ENCODE data around the gene MICAL2.

MICAL2 gene

DNA sequence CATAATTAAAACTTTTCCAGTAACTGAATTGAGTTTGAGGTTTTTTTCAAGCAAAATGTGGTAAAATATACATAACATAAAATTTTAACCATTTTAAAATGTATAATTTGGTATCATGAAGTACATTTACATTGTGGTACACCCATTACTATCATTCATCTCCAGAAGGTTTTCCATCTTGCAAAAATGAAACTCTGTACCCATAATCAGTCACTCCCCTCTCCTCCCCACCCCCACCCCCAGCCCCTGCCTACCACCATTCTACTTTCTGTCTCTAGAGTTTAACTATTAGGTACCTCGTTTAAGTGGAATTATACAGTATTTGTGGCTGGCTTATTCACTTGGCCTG lies 63.7 kb downstream of the MICAL2 start:
- H3K4me1 ChIP-seq (ENCODE audit: control insufficient read depth in 1 of 2, insufficient read depth in 2 of 2, low read length in 2 of 2), result peaks cover 6 to 9% of the 10 kb centered on the region in 2 experiments
- H2AK5ac ChIP-seq (ENCODE audit: low read length), result no peak overlapping the region
- H4K12ac ChIP-seq (ENCODE audit: low read depth, low read length), result no peak overlapping the region
- H3K9me3 ChIP-seq (ENCODE audit: insufficient read depth, low read depth, low read length), result peaks cover 1% of the 10 kb centered on the region
- no peak for DNase-seq
- H3K36me3 ChIP-seq (ENCODE audit: control insufficient read depth in 1 of 2, insufficient read depth in 2 of 2, low read length in 2 of 2), result peaks cover 3 to 4% of the 10 kb centered on the region in 2 experiments
- H3K79me2 ChIP-seq (ENCODE audit: control insufficient read depth, insufficient read depth, low read length, poor library complexity), result peaks cover 1% of the 10 kb centered on the region
- no peak overlapping the region for H3K14ac ChIP-seq (ENCODE audit: low read length)
- no peak overlapping the region for H3K18ac ChIP-seq (ENCODE audit: low read length)
- no peak overlapping the region for H3K9ac ChIP-seq (ENCODE audit: low read length)
- no peak overlapping the region for H2BK5ac ChIP-seq (ENCODE audit: low read depth, low read length, poor library complexity)
- no peak overlapping the region for H4K8ac ChIP-seq (ENCODE audit: low read depth, low read length)
- no peak overlapping the region for H3K27ac ChIP-seq (ENCODE audit: low read depth, low read length)
- H3K23ac ChIP-seq (ENCODE audit: low read length), result no peak overlapping the region
- H3K27me3 ChIP-seq (ENCODE audit: insufficient read depth, low read length), result no peaks in the 10 kb centered on the region
- no peak overlapping the region for H2BK12ac ChIP-seq (ENCODE audit: low read length)
- peaks cover 24% of the 10 kb centered on the region for H3K79me1 ChIP-seq (ENCODE audit: low read length)
- no peak overlapping the region for H2BK120ac ChIP-seq (ENCODE audit: insufficient read depth, low read length, poor library complexity)
- no peak overlapping the region for H2AFZ ChIP-seq (ENCODE audit: insufficient read depth, low read length, poor library complexity)
- no peak overlapping the region for H3K4me2 ChIP-seq (ENCODE audit: low read length)
- no peak overlapping the region for H3K4ac ChIP-seq (ENCODE audit: low read depth, low read length)
- no CpG with 5 or more reads among the region's 1 CpG for WGBS (ENCODE audit: extremely low coverage, insufficient coverage, insufficient read length)
- no peak overlapping the region for H4K91ac ChIP-seq (ENCODE audit: low read depth, low read length)
- H3K4me3 ChIP-seq (ENCODE audit: low read depth, low read length), result no peak overlapping the region

DNA sequence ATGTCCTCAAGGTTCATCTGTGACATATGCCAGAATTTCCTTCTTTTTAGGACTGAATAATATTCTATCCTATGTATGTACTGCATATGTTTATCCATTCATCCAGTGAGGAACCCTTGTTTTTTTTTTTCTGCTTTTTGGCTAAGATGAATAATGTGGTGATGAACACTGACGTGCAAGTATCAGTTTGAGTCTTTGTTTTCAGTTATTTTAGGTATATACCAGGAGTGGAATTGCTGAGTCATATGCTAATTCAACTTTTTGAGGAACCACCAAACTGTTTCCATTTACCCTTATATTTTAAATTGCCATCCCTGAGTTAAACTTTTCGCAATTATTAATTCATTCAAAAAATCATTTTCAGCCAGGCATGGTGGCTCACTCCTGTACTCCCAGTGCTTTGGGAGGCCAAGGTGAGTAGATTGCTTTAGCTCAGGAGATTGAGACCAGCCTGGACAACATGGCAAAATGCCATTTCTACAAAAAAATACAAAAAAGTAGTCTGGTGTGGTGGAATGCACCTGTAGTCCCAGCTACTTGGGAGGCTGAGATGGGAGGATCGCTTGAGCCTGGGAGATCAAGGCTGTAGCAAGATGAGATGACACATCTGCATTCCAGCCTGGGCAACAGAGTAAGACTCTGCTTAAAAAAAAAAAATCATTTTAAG lies 64.2 kb downstream of the MICAL2 start:
- no peak overlapping the region for H2AK5ac ChIP-seq (ENCODE audit: low read length)
- no peaks in the 10 kb centered on the region for H3K27me3 ChIP-seq (ENCODE audit: insufficient read depth, low read length)
- H3K9ac ChIP-seq (ENCODE audit: low read length), result no peak overlapping the region
- H3K79me2 ChIP-seq (ENCODE audit: control insufficient read depth, insufficient read depth, low read length, poor library complexity), result peaks cover 4% of the 10 kb centered on the region
- H4K12ac ChIP-seq (ENCODE audit: low read depth, low read length), result no peak overlapping the region
- H3K4ac ChIP-seq (ENCODE audit: low read depth, low read length), result no peak overlapping the region
- peak in 1 of 2 donors; percentile 31 for DNase-seq
- 100% methylated on average over 1 of the region's 3 CpGs for WGBS (ENCODE audit: extremely low coverage, insufficient coverage, insufficient read length)
- H3K23ac ChIP-seq (ENCODE audit: low read length), result no peak overlapping the region
- no peak overlapping the region for H2AFZ ChIP-seq (ENCODE audit: insufficient read depth, low read length, poor library complexity)
- no peak overlapping the region for H4K8ac ChIP-seq (ENCODE audit: low read depth, low read length)
- H4K91ac ChIP-seq (ENCODE audit: low read depth, low read length), result peak overlapping the region; percentile 40
- H3K4me1 ChIP-seq (ENCODE audit: control insufficient read depth in 1 of 2, insufficient read depth in 2 of 2, low read length in 2 of 2), result peaks cover 6 to 9% of the 10 kb centered on the region in 2 experiments
- no peak overlapping the region for H2BK12ac ChIP-seq (ENCODE audit: low read length)
- H3K4me2 ChIP-seq (ENCODE audit: low read length), result no peak overlapping the region
- H2BK5ac ChIP-seq (ENCODE audit: low read depth, low read length, poor library complexity), result peak overlapping the region; percentile 14
- H3K36me3 ChIP-seq (ENCODE audit: control insufficient read depth in 1 of 2, insufficient read depth in 2 of 2, low read length in 2 of 2), result peaks cover 3 to 8% of the 10 kb centered on the region in 2 experiments
- peaks cover 1% of the 10 kb centered on the region for H3K9me3 ChIP-seq (ENCODE audit: insufficient read depth, low read depth, low read length)
- H3K79me1 ChIP-seq (ENCODE audit: low read length), result peaks cover 29% of the 10 kb centered on the region
- no peak overlapping the region for H3K18ac ChIP-seq (ENCODE audit: low read length)
- H3K4me3 ChIP-seq (ENCODE audit: low read depth, low read length), result no peak overlapping the region
- no peak overlapping the region for H3K14ac ChIP-seq (ENCODE audit: low read length)
- no peak overlapping the region for H2BK120ac ChIP-seq (ENCODE audit: insufficient read depth, low read length, poor library complexity)
- no peak overlapping the region for H3K27ac ChIP-seq (ENCODE audit: low read depth, low read length)

DNA sequence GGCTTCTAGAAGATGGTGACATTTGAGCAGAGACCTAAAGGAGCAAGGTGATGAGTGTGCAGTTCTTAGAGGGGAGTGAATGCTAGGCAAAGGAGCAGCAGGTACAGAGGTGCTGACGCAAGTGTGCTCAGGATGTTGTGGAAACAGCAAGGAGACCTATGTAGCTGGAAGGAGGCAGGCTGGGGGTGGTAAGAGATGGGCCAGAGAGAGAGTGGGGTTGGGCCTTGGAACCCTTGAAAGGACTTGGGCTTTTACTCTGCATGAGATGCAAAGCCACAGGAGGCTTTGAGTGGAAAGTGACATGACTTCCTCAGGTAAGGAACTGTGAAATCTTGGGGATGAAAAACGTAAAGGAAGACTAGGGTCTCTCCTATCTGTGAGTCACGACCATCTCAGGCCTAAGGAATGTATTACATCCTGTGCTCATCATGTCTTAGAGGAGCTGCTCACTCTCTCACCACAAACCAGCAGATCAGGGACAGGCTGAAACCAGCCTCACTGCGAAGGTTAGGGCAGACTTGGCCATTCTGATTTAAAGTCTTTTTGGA lies 65.4 kb downstream of the MICAL2 start:
- no peak overlapping the region for H3K4me2 ChIP-seq (ENCODE audit: low read length)
- H3K4me1 ChIP-seq (ENCODE audit: control insufficient read depth in 1 of 2, insufficient read depth in 2 of 2, low read length in 2 of 2), result peaks cover 4 to 6% of the 10 kb centered on the region in 2 experiments
- peaks cover 1% of the 10 kb centered on the region for H3K9me3 ChIP-seq (ENCODE audit: insufficient read depth, low read depth, low read length)
- H4K8ac ChIP-seq (ENCODE audit: low read depth, low read length), result no peak overlapping the region
- H3K14ac ChIP-seq (ENCODE audit: low read length), result peak overlapping the region; percentile 3
- peak overlapping the region; percentile 10 for H3K18ac ChIP-seq (ENCODE audit: low read length)
- H2AFZ ChIP-seq (ENCODE audit: insufficient read depth, low read length, poor library complexity), result no peak overlapping the region
- H4K12ac ChIP-seq (ENCODE audit: low read depth, low read length), result no peak overlapping the region
- no peak overlapping the region for H2AK5ac ChIP-seq (ENCODE audit: low read length)
- peak overlapping the region; percentile 64 for H3K9ac ChIP-seq (ENCODE audit: low read length)
- peak overlapping the region; percentile 19 for H2BK5ac ChIP-seq (ENCODE audit: low read depth, low read length, poor library complexity)
- H3K79me2 ChIP-seq (ENCODE audit: control insufficient read depth, insufficient read depth, low read length, poor library complexity), result peaks cover 3% of the 10 kb centered on the region
- DNase-seq, result peak; percentile 49 to 69
- peak overlapping the region; percentile 70 for H3K27ac ChIP-seq (ENCODE audit: low read depth, low read length)
- H3K4me3 ChIP-seq (ENCODE audit: low read depth, low read length), result no peak overlapping the region
- H2BK12ac ChIP-seq (ENCODE audit: low read length), result peak overlapping the region; percentile 9
- H4K91ac ChIP-seq (ENCODE audit: low read depth, low read length), result peak overlapping the region; percentile 40
- H3K23ac ChIP-seq (ENCODE audit: low read length), result peak overlapping the region; percentile 2
- H3K36me3 ChIP-seq (ENCODE audit: control insufficient read depth in 1 of 2, insufficient read depth in 2 of 2, low read length in 2 of 2), result peaks cover 3 to 8% of the 10 kb centered on the region in 2 experiments
- no peak overlapping the region for H3K4ac ChIP-seq (ENCODE audit: low read depth, low read length)
- peak overlapping the region; percentile 50 for H2BK120ac ChIP-seq (ENCODE audit: insufficient read depth, low read length, poor library complexity)
- H3K79me1 ChIP-seq (ENCODE audit: low read length), result peaks cover 24% of the 10 kb centered on the region
- no peaks in the 10 kb centered on the region for H3K27me3 ChIP-seq (ENCODE audit: insufficient read depth, low read length)
- WGBS (ENCODE audit: extremely low coverage, insufficient coverage, insufficient read length), result no CpG with 5 or more reads among the region's 4 CpGs

DNA sequence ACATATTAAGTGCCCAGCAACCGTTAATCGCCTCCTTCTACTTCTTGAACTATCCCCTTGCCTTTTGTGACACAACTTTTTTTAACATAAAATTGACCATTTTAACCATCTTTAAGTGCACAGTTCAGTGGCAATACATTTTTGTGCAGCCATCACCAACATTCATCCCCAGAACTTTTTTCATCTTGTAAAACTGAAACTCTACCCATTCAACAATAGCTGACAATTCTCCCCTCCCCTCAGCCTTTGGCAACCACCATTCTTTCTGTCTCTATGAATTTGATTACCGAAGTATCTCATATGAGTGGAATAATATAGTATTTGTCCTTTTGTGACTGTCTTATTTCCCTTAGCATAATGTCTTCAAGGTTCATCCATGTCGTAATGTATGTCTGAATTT lies 66.0 kb downstream of the MICAL2 start:
- peaks cover 3 to 8% of the 10 kb centered on the region in 2 experiments for H3K36me3 ChIP-seq (ENCODE audit: control insufficient read depth in 1 of 2, insufficient read depth in 2 of 2, low read length in 2 of 2)
- H2AK5ac ChIP-seq (ENCODE audit: low read length), result no peak overlapping the region
- no peak overlapping the region for H4K8ac ChIP-seq (ENCODE audit: low read depth, low read length)
- peaks cover 4% of the 10 kb centered on the region in 2 experiments for H3K4me1 ChIP-seq (ENCODE audit: control insufficient read depth in 1 of 2, insufficient read depth in 2 of 2, low read length in 2 of 2)
- H3K9ac ChIP-seq (ENCODE audit: low read length), result no peak overlapping the region
- peaks cover 24% of the 10 kb centered on the region for H3K79me1 ChIP-seq (ENCODE audit: low read length)
- H3K4me3 ChIP-seq (ENCODE audit: low read depth, low read length), result no peak overlapping the region
- H3K79me2 ChIP-seq (ENCODE audit: control insufficient read depth, insufficient read depth, low read length, poor library complexity), result peaks cover 3% of the 10 kb centered on the region
- H3K27ac ChIP-seq (ENCODE audit: low read depth, low read length), result peak overlapping the region; percentile 62
- no peak overlapping the region for H4K91ac ChIP-seq (ENCODE audit: low read depth, low read length)
- H3K23ac ChIP-seq (ENCODE audit: low read length), result no peak overlapping the region
- H3K4ac ChIP-seq (ENCODE audit: low read depth, low read length), result no peak overlapping the region
- peaks cover under 1% of the 10 kb centered on the region for H3K9me3 ChIP-seq (ENCODE audit: insufficient read depth, low read depth, low read length)
- DNase-seq, result no peak
- no peak overlapping the region for H2BK12ac ChIP-seq (ENCODE audit: low read length)
- no peak overlapping the region for H4K12ac ChIP-seq (ENCODE audit: low read depth, low read length)
- no peak overlapping the region for H3K18ac ChIP-seq (ENCODE audit: low read length)
- H3K4me2 ChIP-seq (ENCODE audit: low read length), result no peak overlapping the region
- no peak overlapping the region for H2BK5ac ChIP-seq (ENCODE audit: low read depth, low read length, poor library complexity)
- H2BK120ac ChIP-seq (ENCODE audit: insufficient read depth, low read length, poor library complexity), result no peak overlapping the region
- no CpG with 5 or more reads among the region's 4 CpGs for WGBS (ENCODE audit: extremely low coverage, insufficient coverage, insufficient read length)
- no peaks in the 10 kb centered on the region for H3K27me3 ChIP-seq (ENCODE audit: insufficient read depth, low read length)
- H3K14ac ChIP-seq (ENCODE audit: low read length), result no peak overlapping the region
- no peak overlapping the region for H2AFZ ChIP-seq (ENCODE audit: insufficient read depth, low read length, poor library complexity)

Measured in trophoblast cell (in vitro differentiated cells and primary cell).